ENCODE measurements around the gene MS4A10.
"Not testable (repeated sequence)": the region's sequence is repeated elsewhere in the genome, so short reads cannot be mapped to it uniquely, and the experiment has no call there.

MS4A10 gene

DNA sequence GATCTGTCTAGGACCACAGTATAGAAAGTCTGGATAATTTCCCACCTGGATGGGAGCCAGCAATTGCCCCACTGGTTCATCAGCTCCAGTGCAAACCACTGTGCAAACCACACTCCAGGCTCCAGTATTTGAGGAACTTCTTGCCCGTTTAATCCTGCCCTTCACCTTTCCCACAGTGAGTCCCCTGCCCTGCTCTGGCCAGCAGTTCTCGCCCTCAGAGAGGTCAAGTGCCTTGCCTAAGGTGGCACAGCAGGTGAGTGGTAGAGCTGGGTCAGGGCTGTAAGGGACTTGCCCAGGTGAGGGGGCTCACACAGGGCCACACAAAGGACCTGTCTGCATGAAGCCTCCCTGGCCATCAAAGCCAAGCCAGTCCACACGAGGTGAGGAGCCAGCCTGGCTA lies 24.1 kb downstream of the MS4A10 start:
- peaks cover 0 to 3% of the 10 kb centered on the region in 2 donors for H3K27me3 ChIP-seq (ENCODE audit: control insufficient read depth in 1 of 2, insufficient read depth in 2 of 2, low read length in 2 of 2)
- no peak overlapping the region for H3K9ac ChIP-seq (ENCODE audit: low read length in 2 of 2)
- no peaks in the 10 kb centered on the region for H3K4me1 ChIP-seq (ENCODE audit: control insufficient read depth, insufficient read depth, low read length)
- H3K27ac ChIP-seq (ENCODE audit: low read length) = no peak overlapping the region
- H3K9me3 ChIP-seq (ENCODE audit: control insufficient read depth in 2 of 2, low read length in 2 of 2) = no peaks in the 10 kb centered on the region
- H3K36me3 ChIP-seq (ENCODE audit: control insufficient read depth in 2 of 2, insufficient read depth in 2 of 2, low read length in 2 of 2) = no peaks in the 10 kb centered on the region
- H3K4me3 ChIP-seq (ENCODE audit: low read length in 2 of 2) = no peak overlapping the region

DNA sequence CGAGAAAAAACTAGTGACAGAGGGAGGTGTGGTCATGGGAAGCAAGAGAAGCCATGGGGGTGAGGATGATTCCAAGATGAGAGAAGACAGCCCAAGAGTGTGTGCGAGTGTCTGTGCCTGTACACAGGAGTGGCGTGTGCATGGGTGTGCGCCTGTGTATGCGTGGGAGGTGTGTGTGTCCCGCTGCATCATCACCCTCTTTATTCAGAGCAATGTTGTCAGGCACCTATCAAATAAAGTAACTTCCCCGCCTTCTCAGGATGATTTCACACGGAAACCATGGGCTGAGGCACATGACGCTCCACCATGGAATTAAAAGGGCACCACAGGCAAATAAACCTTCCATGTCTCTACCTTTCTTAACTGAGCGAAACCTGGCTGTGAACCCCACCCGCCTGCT lies 24.6 kb downstream of the MS4A10 start:
- Histone ChIP-seq H3K36me3 (ENCODE audit: control insufficient read depth in 2 of 2, insufficient read depth in 2 of 2, low read length in 2 of 2) (no peaks in the 10 kb centered on the region), H3K27ac (ENCODE audit: low read length) (no peak overlapping the region), H3K4me1 (ENCODE audit: control insufficient read depth, insufficient read depth, low read length) (no peaks in the 10 kb centered on the region), H3K27me3 (ENCODE audit: control insufficient read depth in 1 of 2, insufficient read depth in 2 of 2, low read length in 2 of 2) (peaks cover 0 to 3% of the 10 kb centered on the region in 2 donors), H3K9me3 (ENCODE audit: control insufficient read depth in 2 of 2, low read length in 2 of 2) (no peaks in the 10 kb centered on the region), H3K9ac (ENCODE audit: low read length in 2 of 2) (no peak overlapping the region), H3K4me3 (ENCODE audit: low read length in 2 of 2) (no peak overlapping the region)

DNA sequence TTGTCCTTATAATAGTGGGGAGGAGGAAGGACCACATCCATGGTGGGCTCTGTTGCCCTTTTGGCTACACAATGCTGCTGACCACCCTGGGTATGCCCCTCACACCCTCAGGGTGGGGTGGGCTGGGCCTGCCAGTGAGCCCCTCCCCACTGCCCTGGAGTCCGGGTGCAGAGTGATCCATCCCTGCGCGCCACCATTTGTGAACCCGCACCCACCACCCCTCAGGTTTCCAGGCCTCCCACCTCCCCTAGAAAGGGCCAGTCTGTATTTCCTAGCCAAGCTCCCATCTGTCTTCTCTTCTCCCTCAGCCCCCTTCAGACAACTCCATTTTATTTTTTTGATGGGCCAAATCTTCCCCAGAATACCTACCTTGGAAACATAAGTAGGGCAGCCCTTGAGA lies 25.0 kb downstream of the MS4A10 start:
- no peak overlapping the region for H3K27ac ChIP-seq (ENCODE audit: low read length)
- H3K4me3 ChIP-seq (ENCODE audit: low read length in 2 of 2) = no peak overlapping the region
- H3K27me3 ChIP-seq (ENCODE audit: control insufficient read depth in 1 of 2, insufficient read depth in 2 of 2, low read length in 2 of 2) = peaks cover 0 to 3% of the 10 kb centered on the region in 2 donors
- no peak overlapping the region for H3K9ac ChIP-seq (ENCODE audit: low read length in 2 of 2)
- no peaks in the 10 kb centered on the region for H3K4me1 ChIP-seq (ENCODE audit: control insufficient read depth, insufficient read depth, low read length)
- H3K36me3 ChIP-seq (ENCODE audit: control insufficient read depth in 2 of 2, insufficient read depth in 2 of 2, low read length in 2 of 2) = no peaks in the 10 kb centered on the region
- no peaks in the 10 kb centered on the region for H3K9me3 ChIP-seq (ENCODE audit: control insufficient read depth in 2 of 2, low read length in 2 of 2)

DNA sequence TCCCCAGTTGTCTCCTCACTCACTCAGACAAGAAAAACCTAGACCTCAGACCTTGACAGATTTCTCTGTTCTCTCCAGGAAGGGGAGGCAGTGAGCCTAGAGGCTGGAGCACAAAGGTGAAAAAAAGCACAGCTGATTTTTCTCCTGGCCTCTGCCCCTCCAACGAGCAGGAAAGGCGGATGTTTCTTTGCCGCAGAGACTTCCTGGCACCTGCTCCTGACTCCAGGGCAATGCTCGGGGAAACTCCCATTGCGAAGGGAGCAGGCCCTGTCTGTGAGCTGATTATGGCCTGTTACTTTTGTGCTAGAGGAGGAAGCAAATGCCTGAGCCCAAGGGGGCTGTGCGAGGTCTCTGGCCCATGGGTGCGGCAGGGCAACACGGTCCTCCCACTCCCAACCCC lies 25.4 kb downstream of the MS4A10 start:
- Histone ChIP-seq H3K27ac (ENCODE audit: low read length) (no peak overlapping the region), H3K9ac (ENCODE audit: low read length in 2 of 2) (no peak overlapping the region), H3K4me1 (ENCODE audit: control insufficient read depth, insufficient read depth, low read length) (no peaks in the 10 kb centered on the region), H3K27me3 (ENCODE audit: control insufficient read depth in 1 of 2, insufficient read depth in 2 of 2, low read length in 2 of 2) (peaks cover 0 to 3% of the 10 kb centered on the region in 2 donors), H3K4me3 (ENCODE audit: low read length in 2 of 2) (no peak overlapping the region), H3K36me3 (ENCODE audit: control insufficient read depth in 2 of 2, insufficient read depth in 2 of 2, low read length in 2 of 2) (no peaks in the 10 kb centered on the region), H3K9me3 (ENCODE audit: control insufficient read depth in 2 of 2, low read length in 2 of 2) (no peaks in the 10 kb centered on the region)

DNA sequence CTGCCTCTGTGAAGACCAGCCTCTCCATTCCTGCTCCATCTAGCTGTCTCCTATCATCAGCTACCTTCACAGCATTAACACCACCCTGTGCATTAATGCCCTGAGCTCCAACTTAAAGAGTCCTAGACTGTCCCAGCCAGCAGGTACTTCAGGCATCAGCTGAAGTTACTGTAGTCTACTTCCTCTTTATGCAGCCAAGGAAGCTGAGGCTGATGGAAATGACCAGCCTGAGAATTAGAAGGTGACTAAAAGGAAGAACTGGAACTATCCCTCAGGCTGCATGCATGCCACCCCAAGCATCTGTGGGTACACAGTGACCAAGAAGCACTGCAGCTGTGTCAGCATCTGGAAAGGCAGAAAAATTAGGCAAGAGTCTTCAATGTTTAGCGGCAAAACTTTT lies 28.2 kb downstream of the MS4A10 start:
- no peak overlapping the region for H3K27ac ChIP-seq (ENCODE audit: low read length)
- no peak overlapping the region for H3K9ac ChIP-seq (ENCODE audit: low read length in 2 of 2)
- H3K4me1 ChIP-seq (ENCODE audit: control insufficient read depth, insufficient read depth, low read length) = no peaks in the 10 kb centered on the region
- no peaks in the 10 kb centered on the region for H3K36me3 ChIP-seq (ENCODE audit: control insufficient read depth in 2 of 2, insufficient read depth in 2 of 2, low read length in 2 of 2)
- no peak overlapping the region for H3K4me3 ChIP-seq (ENCODE audit: low read length in 2 of 2)
- H3K9me3 ChIP-seq (ENCODE audit: control insufficient read depth in 2 of 2, low read length in 2 of 2) = peaks cover 3 to 14% of the 10 kb centered on the region in 2 donors
- peaks cover 0 to 3% of the 10 kb centered on the region in 2 donors for H3K27me3 ChIP-seq (ENCODE audit: control insufficient read depth in 1 of 2, insufficient read depth in 2 of 2, low read length in 2 of 2)

DNA sequence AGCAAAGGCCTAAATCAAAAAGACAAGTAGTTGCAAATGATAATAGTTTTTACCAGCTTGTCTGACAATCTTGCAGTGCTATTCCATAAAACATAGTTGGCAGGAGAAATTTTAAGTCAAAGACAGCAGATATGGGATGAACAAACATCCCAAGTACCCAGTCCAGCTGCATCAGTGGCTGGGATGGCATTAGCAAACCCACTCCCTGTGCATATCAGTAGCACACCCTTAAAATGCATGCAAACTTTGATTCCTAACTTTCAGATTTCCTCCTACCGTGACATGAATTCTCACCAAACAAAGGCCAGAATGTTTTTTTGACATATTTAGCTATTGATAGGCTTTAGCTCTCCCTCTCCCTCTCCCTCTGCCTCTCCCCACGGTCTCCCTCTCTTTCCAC lies 29.0 kb downstream of the MS4A10 start:
- Histone ChIP-seq H3K9me3 (ENCODE audit: control insufficient read depth in 2 of 2, low read length in 2 of 2) (peaks cover 3 to 14% of the 10 kb centered on the region in 2 donors), H3K4me1 (ENCODE audit: control insufficient read depth, insufficient read depth, low read length) (no peaks in the 10 kb centered on the region), H3K27me3 (ENCODE audit: control insufficient read depth in 1 of 2, insufficient read depth in 2 of 2, low read length in 2 of 2) (peaks cover 0 to 3% of the 10 kb centered on the region in 2 donors), H3K4me3 (ENCODE audit: low read length in 2 of 2) (no peak overlapping the region), H3K36me3 (ENCODE audit: control insufficient read depth in 2 of 2, insufficient read depth in 2 of 2, low read length in 2 of 2) (no peaks in the 10 kb centered on the region), H3K27ac (ENCODE audit: low read length) (no peak overlapping the region), H3K9ac (ENCODE audit: low read length in 2 of 2) (no peak overlapping the region)

DNA sequence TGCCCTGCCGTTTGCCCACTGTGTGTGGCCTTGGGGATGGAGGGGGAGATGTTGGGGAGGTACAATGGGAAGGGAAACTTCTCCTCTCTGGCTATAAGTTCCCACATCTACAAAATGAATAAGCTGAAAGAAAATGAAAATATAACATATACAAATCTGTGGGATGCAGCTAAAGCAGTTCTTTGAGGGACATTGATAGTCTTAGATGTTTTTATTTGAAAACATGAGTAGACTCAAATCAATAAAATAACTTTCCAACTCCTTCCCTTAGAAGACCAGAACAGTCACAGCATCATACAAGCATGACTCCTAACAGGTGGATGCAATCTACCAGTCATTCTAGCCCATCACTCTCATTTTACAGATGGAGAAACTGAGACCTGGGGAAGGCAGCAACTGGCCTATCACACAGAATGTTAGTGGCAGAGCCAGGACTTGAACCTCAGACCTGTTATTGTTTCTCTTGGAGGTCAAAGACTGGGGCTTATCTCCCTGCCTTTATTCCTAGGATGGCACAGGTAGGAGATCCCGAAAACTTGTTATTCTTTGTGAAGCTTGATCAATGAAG lies 31.5 kb downstream of the MS4A10 start:
- H3K9ac ChIP-seq (ENCODE audit: low read length in 2 of 2) = no peak overlapping the region
- no peaks in the 10 kb centered on the region for H3K36me3 ChIP-seq (ENCODE audit: control insufficient read depth in 2 of 2, insufficient read depth in 2 of 2, low read length in 2 of 2)
- peaks cover 3 to 14% of the 10 kb centered on the region in 2 donors for H3K9me3 ChIP-seq (ENCODE audit: control insufficient read depth in 2 of 2, low read length in 2 of 2)
- no peak overlapping the region for H3K4me3 ChIP-seq (ENCODE audit: low read length in 2 of 2)
- H3K27ac ChIP-seq (ENCODE audit: low read length) = no peak overlapping the region
- H3K4me1 ChIP-seq (ENCODE audit: control insufficient read depth, insufficient read depth, low read length) = no peaks in the 10 kb centered on the region
- H3K27me3 ChIP-seq (ENCODE audit: control insufficient read depth in 1 of 2, insufficient read depth in 2 of 2, low read length in 2 of 2) = peaks cover 0 to 2% of the 10 kb centered on the region in 2 donors

DNA sequence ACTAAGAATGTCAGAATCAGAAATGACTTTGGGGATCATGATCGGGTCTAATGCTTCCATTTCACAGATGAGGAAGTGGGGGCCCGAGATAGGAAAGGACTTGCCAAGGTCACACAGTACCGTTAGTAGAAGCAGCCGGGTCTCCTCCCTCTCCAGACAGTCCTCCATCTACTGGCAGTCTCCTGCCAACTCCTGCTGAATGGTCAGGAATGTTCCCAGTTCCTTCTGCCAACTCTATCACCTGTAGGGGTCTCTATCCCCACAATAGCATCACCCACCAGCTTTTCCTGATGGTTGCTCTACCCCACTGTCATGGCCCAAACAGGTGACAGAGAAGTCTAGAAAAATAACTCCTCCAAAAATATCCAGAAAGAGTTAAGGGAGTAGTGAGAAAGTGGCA lies 32.9 kb downstream of the MS4A10 start:
- no peak overlapping the region for H3K27ac ChIP-seq (ENCODE audit: low read length)
- no peaks in the 10 kb centered on the region for H3K4me1 ChIP-seq (ENCODE audit: control insufficient read depth, insufficient read depth, low read length)
- no peak overlapping the region for H3K4me3 ChIP-seq (ENCODE audit: low read length in 2 of 2)
- peaks cover 3 to 14% of the 10 kb centered on the region in 2 donors for H3K9me3 ChIP-seq (ENCODE audit: control insufficient read depth in 2 of 2, low read length in 2 of 2)
- H3K27me3 ChIP-seq (ENCODE audit: control insufficient read depth in 1 of 2, insufficient read depth in 2 of 2, low read length in 2 of 2) = peaks cover 0 to 2% of the 10 kb centered on the region in 2 donors
- no peaks in the 10 kb centered on the region for H3K36me3 ChIP-seq (ENCODE audit: control insufficient read depth in 2 of 2, insufficient read depth in 2 of 2, low read length in 2 of 2)
- H3K9ac ChIP-seq (ENCODE audit: low read length in 2 of 2) = no peak overlapping the region

DNA sequence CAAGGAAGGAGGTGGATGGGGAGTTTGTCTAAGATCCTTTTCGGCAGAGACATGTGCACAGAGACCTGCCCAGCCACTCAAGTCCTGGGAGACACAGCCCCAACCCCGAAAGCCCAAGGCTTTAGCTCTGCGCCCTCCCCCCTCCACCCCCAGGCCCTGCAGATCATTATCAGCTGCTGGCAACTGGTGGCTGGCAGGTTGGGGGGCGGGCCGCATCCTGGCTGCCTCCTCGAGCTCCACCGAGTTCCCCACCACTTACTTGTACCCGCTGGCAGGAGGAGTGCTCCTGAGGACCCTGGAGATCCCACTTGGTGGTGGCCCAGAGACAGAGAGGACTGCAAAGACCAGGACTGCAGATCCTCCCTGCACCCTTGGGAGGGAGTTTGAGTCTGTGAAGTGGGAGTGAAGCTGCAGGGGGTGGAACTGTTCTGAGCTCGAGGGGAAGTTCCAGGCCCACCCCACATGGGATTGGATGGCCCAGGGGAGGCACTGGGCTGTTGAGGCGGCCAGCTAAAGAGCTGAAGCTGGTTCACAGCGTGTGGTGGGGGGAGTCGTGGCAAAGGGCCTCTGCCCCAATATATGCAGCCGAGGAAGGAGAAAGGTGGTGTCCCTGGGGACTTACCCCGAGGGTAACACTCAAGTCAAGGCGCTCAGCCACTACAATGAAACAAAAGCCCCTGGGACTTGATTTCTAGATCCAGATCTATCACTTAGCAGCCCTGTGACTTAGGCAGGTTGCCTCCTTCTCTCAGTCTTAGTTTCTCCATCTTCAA lies 36.9 kb downstream of the MS4A10 start:
- Histone ChIP-seq H3K4me3 (ENCODE audit: low read length in 2 of 2) (no peak overlapping the region), H3K36me3 (ENCODE audit: control insufficient read depth in 2 of 2, insufficient read depth in 2 of 2, low read length in 2 of 2) (no peaks in the 10 kb centered on the region), H3K27me3 (ENCODE audit: control insufficient read depth in 1 of 2, insufficient read depth in 2 of 2, low read length in 2 of 2) (no peaks in the 10 kb centered on the region), H3K9ac (ENCODE audit: low read length in 2 of 2) (no peak overlapping the region), H3K9me3 (ENCODE audit: control insufficient read depth in 2 of 2, low read length in 2 of 2) (peaks cover 0 to 7% of the 10 kb centered on the region in 2 donors), H3K4me1 (ENCODE audit: control insufficient read depth, insufficient read depth, low read length) (no peaks in the 10 kb centered on the region), H3K27ac (ENCODE audit: low read length) (no peak overlapping the region)

DNA sequence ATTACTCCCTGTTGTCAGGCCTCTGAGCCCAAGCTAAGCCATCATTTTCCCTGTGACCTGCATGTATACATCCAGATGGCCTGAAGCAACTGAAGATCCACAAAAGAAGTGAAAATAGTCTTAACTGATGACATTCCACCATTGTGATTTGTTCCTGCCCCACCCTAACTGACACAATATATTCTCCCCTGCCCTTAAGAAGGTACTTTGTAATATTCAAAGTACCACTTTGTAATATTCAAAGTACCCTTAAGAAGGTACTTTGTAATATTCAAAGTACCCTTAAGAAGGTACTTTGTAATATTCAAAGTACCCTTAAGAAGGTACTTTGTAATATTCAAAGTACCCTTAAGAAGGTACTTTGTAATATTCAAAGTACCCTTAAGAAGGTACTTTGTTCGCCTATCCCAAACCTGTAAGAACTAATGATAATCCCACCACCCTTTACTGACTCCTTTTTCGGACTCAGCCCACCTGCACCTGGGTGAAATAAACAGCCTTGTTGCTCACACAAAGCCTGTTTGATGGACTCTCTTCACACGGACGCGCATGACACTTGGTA lies 38.7 kb downstream of the MS4A10 start:
- H3K4me3 ChIP-seq (ENCODE audit: low read length in 2 of 2); H3K27me3 ChIP-seq (ENCODE audit: control insufficient read depth in 1 of 2, insufficient read depth in 2 of 2, low read length in 2 of 2); H3K27ac ChIP-seq (ENCODE audit: low read length); H3K36me3 ChIP-seq (ENCODE audit: control insufficient read depth in 2 of 2, insufficient read depth in 2 of 2, low read length in 2 of 2); H3K4me1 ChIP-seq (ENCODE audit: control insufficient read depth, insufficient read depth, low read length); H3K9me3 ChIP-seq (ENCODE audit: control insufficient read depth in 2 of 2, low read length in 2 of 2); H3K9ac ChIP-seq (ENCODE audit: low read length in 2 of 2): not testable (repeated sequence)

DNA sequence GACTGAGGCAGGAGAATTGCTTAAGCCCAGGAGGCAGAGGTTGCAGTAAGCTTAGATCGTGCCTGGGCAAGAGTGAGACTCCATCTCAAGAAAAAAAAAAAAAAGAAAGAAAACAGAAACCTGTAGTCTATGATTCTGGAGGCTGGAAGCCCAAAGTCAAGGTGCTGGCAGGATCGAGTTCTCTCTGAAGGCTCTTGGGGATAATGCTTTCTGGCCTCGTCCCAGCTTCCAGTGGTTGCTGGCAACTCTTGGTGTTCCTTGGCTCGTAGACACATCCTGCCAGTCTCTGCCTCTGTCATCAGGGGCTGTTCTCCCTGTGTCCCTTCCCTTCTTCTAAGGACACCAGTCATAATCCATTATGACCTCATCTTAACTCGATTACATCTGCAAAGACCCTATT lies 40.0 kb downstream of the MS4A10 start:
- no peaks in the 10 kb centered on the region for H3K4me1 ChIP-seq (ENCODE audit: control insufficient read depth, insufficient read depth, low read length)
- H3K36me3 ChIP-seq (ENCODE audit: control insufficient read depth in 2 of 2, insufficient read depth in 2 of 2, low read length in 2 of 2) = no peaks in the 10 kb centered on the region
- no peaks in the 10 kb centered on the region for H3K9me3 ChIP-seq (ENCODE audit: control insufficient read depth in 2 of 2, low read length in 2 of 2)
- H3K27ac ChIP-seq (ENCODE audit: low read length) = no peak overlapping the region
- H3K9ac ChIP-seq (ENCODE audit: low read length in 2 of 2) = no peak overlapping the region
- no peaks in the 10 kb centered on the region for H3K27me3 ChIP-seq (ENCODE audit: control insufficient read depth in 1 of 2, insufficient read depth in 2 of 2, low read length in 2 of 2)
- no peak overlapping the region for H3K4me3 ChIP-seq (ENCODE audit: low read length in 2 of 2)

Measured in stomach smooth muscle (tissue), 2 donors.